Activated CD8-positive, alpha-beta T cell treated with anti-CD3 and anti-CD28 coated beads for 36 hours (primary cell): ENCODE results near the gene GNAS. TPM values are rescaled to one million over a fixed set of nuclear protein-coding genes. Genes with fewer than 3 reads are reported as not detected.

Experiments
- ATAC-seq: fragments of 200-7000 bp; cut with Tn5 transposase; one replicate; pipeline ENCODE4 v1.10.0; 2021; ENCODE audit warnings: mild to moderate bottlenecking, moderate library complexity
- CTCF ChIA-PET: fragments of 350-600 bp; sonication (Branson Sonifier 250); formaldehyde crosslinking; loops from one replicate; lab custom pipeline; 2021; ENCODE audit warnings: antibody characterized with exemption; lab: Charles Lee
- POLR2A ChIA-PET: fragments of 350-600 bp; sonication (Branson Sonifier 250); formaldehyde crosslinking; loops from one replicate; lab custom pipeline; 2021; ENCODE audit warnings: antibody characterized with exemption; lab: Charles Lee
- DNase-seq: peaks from one replicate; pipeline ENCODE4 v3.0.0-alpha.2; 2020
- H3K27ac Mint-ChIP-seq: one replicate; pipeline ENCODE4 v1.8.0; 2021; ENCODE audit warnings: mild to moderate bottlenecking, mixed read lengths
- H3K27me3 Mint-ChIP-seq: one replicate; pipeline ENCODE4 v1.8.0; 2021; ENCODE audit warnings: mixed read lengths
- H3K36me3 Mint-ChIP-seq: one replicate; pipeline ENCODE4 v1.8.0; 2021; ENCODE audit warnings: low read depth, mixed read lengths
- H3K4me1 Mint-ChIP-seq: one replicate; pipeline ENCODE4 v1.8.0; 2021; ENCODE audit warnings: low read depth, mixed read lengths
- H3K4me3 Mint-ChIP-seq: one replicate; pipeline ENCODE4 v1.8.0; 2021; ENCODE audit warnings: mild to moderate bottlenecking, moderate library complexity, mixed read lengths
- H3K9me3 Mint-ChIP-seq: one replicate; pipeline ENCODE4 v1.8.0; 2021; ENCODE audit warnings: mixed read lengths
- CTCF ChIP-seq: fragments of 200-600 bp; IDR thresholded peaks from one replicate; pipeline ENCODE4 v1.8.0; 2022; ENCODE audit warnings: antibody characterized with exemption, mild to moderate bottlenecking
- intact Hi-C: fragments of 100-400 bp; cut with micrococcal nuclease; formaldehyde crosslinking; loops from one replicate; pipeline ENCODE4 v1.10.0; 2022
- total RNA-seq, 2 experiments: library from RNA; stranded (reverse); gene quantifications; one replicate each; pipeline ENCODE4 v1.2.3, GENCODE V29; 2021

The GNAS gene
- total RNA-seq, 2 experiments from 2014 or later: 703 to 723 TPM

DNA sequence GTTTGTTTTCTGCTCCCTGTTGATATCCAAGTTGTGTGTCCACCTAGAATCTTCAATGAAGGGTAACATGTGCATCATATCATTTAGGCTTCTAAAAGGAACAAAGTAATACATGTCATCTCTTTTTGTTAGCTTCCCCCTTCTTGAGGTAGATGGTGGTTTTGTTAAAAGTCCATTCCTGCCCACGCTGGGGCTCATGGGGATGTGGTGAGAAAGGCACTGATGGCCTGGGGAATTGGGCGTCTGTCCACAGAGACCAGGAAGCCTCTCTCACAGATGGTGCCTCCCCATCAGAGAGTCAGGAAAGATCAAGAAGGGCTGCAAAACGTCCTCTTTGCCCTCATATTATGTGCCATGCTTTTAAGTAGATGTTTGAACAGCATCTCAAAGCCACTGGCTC, 32.5 kb downstream of the GNAS start:
- intact Hi-C loops: no loop called here
- H3K27me3 Mint-ChIP-seq: no peaks in the 10 kb centered on the region
- DNase-seq (no peak), ATAC-seq (no peak)
- ChIA-PET POLR2A (no interaction called here), CTCF (interaction anchor here (1.5 to 4.1 kb wide), 2 partner anchors 15 to 32 kb away, joined by 4 to 18 read pairs; partner anchors contain the start of gene GNAS)
- no peak for TF ChIP-seq CTCF
- H3K9me3 Mint-ChIP-seq: no peaks in the 10 kb centered on the region
- H3K4me1 Mint-ChIP-seq: peaks cover 21% of the 10 kb centered on the region
- H3K27ac Mint-ChIP-seq: no peak overlapping the region
- peaks cover 3% of the 10 kb centered on the region for H3K36me3 Mint-ChIP-seq
- H3K4me3 Mint-ChIP-seq: no peak overlapping the region

GRCh38 chr20:58886546-58886945, 34.0 kb downstream of the GNAS start:
- Mint-ChIP-seq H3K9me3 (no peaks in the 10 kb centered on the region), H3K4me3 (peak overlapping the region; percentile 14), H3K27ac (no peak overlapping the region), H3K27me3 (no peaks in the 10 kb centered on the region), H3K36me3 (peaks cover 4% of the 10 kb centered on the region), H3K4me1 (peaks cover 18% of the 10 kb centered on the region)
- ATAC-seq (no peak), DNase-seq (no peak)
- ChIA-PET CTCF (interaction anchor here (0.8 to 1.1 kb wide), 2 partner anchors 16 to 202 kb away, joined by 3 to 4 read pairs; no protein-coding TSS in a partner anchor), POLR2A (interaction anchor here (0.6 to 1.6 kb wide), 2 partner anchors 33 to 235 kb away, joined by 3 to 8 read pairs; partner anchors contain the start of gene STX16)
- TF ChIP-seq CTCF: no peak
- intact Hi-C loops: no loop called here

DNA sequence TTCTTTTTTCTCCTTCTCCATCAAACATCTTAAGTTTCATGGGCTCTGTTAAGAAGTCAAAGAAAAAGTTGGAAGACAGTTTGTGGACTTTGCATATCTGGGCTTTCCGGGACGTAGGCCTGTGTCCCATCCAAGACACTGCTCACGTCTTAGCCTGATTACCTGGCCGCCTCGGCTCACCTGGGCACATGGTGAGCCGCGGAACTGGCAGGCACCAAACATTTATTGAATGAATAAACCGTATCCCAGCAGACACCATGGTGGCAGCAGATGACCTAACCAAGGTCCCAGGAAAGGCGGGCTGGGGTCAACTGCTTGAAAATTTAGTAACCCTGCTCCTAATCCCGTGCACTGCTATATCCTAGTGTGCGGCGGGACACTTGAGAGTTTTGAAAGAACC, 35.6 kb downstream of the GNAS start:
- no peak for DNase-seq
- Mint-ChIP-seq H3K4me1 (peaks cover 18% of the 10 kb centered on the region), H3K27me3 (no peaks in the 10 kb centered on the region), H3K36me3 (peaks cover 10% of the 10 kb centered on the region), H3K9me3 (no peaks in the 10 kb centered on the region), H3K27ac (peak overlapping the region; percentile 81), H3K4me3 (peak overlapping the region; percentile 77)
- CTCF ChIA-PET: no interaction called here
- ATAC-seq: no peak
- TF ChIP-seq CTCF: no peak
- intact Hi-C loops: no loop called here
- POLR2A ChIA-PET: no interaction called here

- Mint-ChIP-seq H3K9me3 (no peaks in the 10 kb centered on the region), H3K4me1 (peaks cover 22% of the 10 kb centered on the region), H3K36me3 (peaks cover 15% of the 10 kb centered on the region), H3K27ac (peak overlapping the region; percentile 81), H3K27me3 (no peaks in the 10 kb centered on the region), H3K4me3 (peak overlapping the region; percentile 77)
- POLR2A ChIA-PET: interaction anchor here (0.7 to 1.8 kb wide), 9 partner anchors 9 to 319 kb away, joined by 3 to 14 read pairs (median 3); partner anchors contain the start of gene ATP5F1E
- DNase-seq (peak; percentile 89), ATAC-seq (peak; percentile 51)
- intact Hi-C loops: no loop called here
- CTCF ChIA-PET: no interaction called here
- no peak for TF ChIP-seq CTCF
These were observed 36.2 kb downstream of the GNAS start for GRCh38 chr20:58888521-58889333.

GRCh38 chr20:58889334-58889760, 36.8 kb downstream of the GNAS start:
- no peak for DNase-seq
- TF ChIP-seq CTCF: no peak
- ATAC-seq: no peak
- Mint-ChIP-seq H3K36me3 (peaks cover 16% of the 10 kb centered on the region), H3K4me1 (peaks cover 29% of the 10 kb centered on the region), H3K27ac (peak overlapping the region; percentile 91), H3K9me3 (no peaks in the 10 kb centered on the region), H3K27me3 (no peaks in the 10 kb centered on the region), H3K4me3 (peak overlapping the region; percentile 81)
- intact Hi-C loops: no loop called here
- CTCF ChIA-PET: no interaction called here
- POLR2A ChIA-PET: interaction anchor here (0.7 to 1.8 kb wide), 12 partner anchors 8 to 318 kb away, joined by 3 to 14 read pairs (median 3); partner anchors contain the start of gene ATP5F1E
